ENCODE results near the gene KCTD21.

The KCTD21 gene

DNA sequence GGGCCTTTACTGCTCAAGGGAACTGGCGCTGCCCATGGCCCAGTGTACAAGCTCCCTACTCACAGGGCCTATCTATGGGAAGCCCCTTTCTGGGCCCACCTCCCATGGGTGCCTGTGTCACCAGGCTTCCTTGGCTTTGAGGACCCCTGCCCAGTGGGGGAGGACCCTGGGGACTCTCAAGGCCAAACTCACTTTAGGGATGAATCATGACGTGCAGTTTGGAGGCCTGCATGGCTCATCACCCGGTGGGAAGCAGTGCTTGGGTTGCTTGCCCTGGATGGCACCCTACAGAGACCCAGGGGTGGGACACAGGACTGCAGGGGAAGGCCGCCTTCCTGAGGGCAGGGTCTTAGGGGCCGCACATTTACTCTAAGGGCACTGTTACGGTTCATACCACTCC lies 16.5 kb downstream of the KCTD21 start:
- ATAC-seq = no peak

DNA sequence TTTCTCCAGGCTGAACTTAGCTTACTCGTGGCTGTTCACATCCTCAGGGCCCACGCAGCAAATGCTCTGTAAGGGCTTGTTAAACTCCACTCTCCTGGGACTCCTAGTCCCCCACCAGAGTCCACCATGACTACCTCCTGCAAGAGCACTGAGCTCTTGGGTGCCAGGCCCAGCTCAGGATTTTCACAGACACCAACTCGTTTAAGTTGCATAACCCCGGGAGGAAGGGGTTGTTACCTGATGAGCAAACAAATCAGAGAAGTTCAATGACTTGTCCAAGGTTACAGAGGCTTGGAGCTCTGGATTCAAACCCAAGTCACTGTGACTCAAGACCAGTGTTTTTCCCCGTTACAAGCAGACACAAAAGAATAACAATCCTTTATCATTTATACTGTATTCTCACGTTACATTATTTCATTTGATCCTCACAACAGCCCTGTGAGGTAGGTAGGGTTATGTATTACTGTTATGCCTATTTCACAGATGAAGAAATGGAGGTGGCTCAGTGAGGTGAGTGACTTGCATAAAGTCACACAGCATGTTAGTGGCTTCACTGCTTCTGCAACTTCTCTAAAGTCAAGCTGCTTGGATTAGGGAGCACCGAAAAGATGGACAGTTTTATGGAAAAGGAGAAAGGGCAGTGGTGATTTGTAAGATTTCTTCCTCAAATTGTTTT lies 17.4 kb downstream of the KCTD21 start:
- no peak for ATAC-seq

GRCh38 chr11:78170413-78170812 lies 18.0 kb downstream of the KCTD21 start:
- no peak for ATAC-seq

- ATAC-seq = no peak
Measured at GRCh38 chr11:78168539-78169477, 19.6 kb downstream of the KCTD21 start.

- no peak for ATAC-seq
Measured at GRCh38 chr11:78166855-78167469, 21.5 kb downstream of the KCTD21 start.

GRCh38 chr11:78164471-78164870 lies 24.0 kb downstream of the KCTD21 start:
- ATAC-seq = no peak

DNA sequence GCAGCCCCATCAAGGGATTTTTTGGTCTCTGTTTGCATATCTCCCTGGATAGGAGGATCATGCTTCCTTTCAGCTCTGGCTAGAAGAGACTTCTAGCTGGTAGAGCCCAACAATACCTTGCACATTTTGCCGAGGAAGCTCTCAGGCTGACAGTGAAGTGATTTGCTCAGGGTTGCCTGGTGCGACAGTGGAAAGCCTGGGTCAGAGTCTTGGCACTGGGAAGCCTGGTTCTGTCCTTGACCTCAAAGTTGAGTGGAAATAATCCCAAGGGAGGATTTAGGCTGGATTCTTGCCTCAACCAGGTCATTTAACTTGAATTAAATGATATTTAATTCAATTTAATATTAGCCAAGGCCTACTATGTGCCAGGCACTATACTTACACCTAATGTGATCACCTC lies 24.6 kb downstream of the KCTD21 start:
- no peak for ATAC-seq

DNA sequence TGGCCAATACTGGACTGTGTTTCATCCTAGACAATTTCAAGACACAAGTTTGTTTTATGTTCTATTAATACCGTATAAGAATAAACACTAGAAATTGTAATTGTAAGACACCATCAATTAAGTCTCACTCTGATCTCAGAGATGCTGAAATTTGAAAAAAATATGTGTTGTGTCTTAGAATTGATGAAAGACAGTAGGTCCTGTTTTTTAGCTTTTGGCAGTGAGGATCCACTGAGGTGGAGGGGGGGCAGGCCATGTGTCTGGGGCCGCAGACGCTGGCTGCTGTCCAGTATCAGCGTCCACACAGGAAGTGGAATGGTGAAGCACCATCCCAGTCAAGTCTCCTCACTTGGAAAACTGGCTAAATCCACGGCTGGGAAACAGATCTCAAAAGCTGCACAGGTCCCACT lies 26.5 kb downstream of the KCTD21 start:
- no peak for ATAC-seq

GRCh38 chr11:78161346-78161745 lies 27.1 kb downstream of the KCTD21 start:
- ATAC-seq = no peak

DNA sequence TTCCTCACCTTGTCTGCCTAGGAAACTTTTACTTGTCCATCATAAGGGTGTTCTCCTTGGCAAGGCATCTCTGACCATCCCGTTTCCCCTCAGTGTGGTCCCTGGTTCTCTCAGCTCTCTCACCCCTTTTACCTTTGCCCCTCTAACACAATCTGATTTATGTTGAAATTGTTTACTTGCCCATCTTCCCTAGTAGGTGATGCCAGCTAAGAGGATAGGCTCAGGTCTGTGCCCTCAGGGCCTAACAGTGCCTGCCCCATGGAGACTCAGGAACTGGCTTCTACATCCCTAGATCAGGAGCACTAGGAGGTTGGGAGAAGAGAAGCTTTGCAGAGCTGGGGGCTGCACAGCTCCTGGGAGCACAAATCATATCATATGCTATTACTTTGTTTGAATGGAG lies 27.9 kb downstream of the KCTD21 start:
- no peak for ATAC-seq

DNA sequence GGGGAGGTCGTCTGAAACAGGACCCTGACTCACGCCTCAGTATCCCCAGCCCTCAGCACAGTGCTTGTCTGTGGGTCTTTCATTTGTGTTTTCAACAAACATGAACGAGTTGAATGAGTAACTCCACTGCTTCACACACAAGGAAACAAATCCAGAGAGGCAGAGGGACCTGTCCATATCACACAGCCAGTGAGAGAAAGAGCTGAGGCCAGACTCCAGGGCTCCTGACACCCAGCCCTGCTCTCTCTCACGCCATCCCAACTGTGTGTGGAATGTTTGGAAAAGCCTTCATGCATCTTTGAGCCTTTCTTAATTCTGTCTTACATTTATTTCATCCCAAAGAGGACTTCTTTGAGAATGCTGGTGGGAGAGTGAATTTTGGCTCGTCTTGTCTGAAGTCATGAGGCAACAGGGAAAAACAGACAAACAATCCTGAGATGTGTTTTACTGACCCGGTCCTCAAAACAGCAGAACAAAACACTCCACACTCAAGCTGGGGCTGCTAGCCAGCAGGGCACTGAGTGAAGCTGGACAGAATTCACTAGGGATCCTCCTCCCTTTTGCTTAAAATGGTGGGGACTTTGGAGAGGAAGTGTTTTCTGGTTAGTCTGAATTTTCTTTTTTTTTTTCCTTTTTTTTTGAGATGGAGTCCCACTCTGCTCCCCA lies 29.3 kb downstream of the KCTD21 start:
- no peak for ATAC-seq

GRCh38 chr11:78156127-78156844 lies 32.1 kb downstream of the KCTD21 start:
- ATAC-seq = no peak

- no peak for ATAC-seq
Measured at GRCh38 chr11:78151804-78152203, 36.6 kb downstream of the KCTD21 start.

DNA sequence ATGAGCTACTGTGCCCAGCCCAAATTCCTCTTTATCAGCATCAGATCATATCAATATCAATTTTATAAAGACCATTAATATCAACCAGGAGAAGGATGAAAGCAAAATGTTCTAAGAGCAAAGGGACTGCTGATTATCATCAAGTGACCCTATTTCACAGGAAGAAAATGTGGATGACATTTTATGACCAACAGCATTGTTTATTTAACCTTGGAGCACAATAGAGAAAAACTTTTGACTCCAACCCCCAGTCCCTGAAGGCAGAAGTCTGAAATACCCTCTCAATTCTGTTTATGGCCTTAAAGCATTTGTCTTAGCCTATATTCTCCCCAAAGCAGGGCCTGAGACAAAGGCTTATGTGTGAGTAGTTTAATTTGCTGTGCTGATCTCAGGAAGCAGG lies 37.7 kb downstream of the KCTD21 start:
- no peak for ATAC-seq

DNA sequence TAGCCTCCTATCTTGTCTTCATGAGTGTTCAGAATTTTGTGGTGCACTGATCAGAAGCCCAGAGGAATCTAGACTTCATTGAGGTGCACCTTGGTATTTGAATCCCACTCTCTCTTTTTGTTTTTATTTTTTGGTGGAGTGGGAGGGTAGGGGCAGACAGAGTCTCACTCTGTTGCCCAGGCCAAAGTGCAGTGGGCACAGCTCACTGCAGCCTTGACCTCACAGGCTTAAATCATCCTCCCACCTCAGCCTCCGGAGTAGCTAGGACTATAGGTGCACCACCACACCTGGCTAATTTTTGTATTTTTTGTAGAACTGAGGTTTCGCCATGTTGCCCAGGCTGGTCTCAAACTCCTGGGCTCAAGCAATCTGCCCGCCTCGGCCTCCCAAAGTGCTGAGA lies 38.1 kb downstream of the KCTD21 start:
- ATAC-seq = no peak

DNA sequence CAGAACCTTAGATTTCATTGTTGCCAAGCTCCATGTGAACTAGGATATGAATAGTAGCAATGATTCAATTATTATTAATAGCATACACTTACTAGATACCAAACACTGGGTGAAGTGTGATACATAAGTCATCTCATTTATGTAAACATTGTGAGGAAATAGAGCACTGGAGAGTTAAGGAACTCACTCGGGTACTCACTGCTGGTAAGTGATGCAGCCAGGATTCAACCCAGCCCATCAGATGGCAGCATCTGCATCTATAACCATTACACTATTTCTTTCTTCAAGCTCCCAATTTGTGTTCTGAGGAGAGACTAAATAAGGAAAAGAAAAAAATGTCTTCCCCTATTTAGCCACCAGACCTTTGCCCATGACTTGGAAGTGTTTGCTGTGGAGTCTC lies 38.8 kb downstream of the KCTD21 start:
- ATAC-seq = no peak

DNA sequence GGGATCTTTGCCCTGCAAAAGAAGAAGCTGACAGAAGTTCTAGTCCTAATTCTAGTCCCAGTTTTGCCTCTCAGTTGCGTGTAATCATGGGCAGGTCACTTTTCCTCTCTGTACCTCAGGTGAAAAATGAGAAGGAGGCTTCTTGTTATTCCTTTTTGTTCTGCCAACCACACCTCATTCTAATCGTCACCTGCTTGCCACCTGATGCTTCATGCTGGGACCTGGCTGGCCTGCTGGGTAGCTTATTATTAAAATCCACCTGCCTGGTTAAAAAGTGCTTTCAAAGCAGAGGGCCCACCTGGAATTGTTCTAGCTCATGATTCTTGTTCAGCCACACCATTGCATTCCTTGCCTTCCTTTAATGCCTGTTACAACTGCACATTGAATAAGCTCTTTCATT lies 40.6 kb downstream of the KCTD21 start:
- no peak for ATAC-seq

DNA sequence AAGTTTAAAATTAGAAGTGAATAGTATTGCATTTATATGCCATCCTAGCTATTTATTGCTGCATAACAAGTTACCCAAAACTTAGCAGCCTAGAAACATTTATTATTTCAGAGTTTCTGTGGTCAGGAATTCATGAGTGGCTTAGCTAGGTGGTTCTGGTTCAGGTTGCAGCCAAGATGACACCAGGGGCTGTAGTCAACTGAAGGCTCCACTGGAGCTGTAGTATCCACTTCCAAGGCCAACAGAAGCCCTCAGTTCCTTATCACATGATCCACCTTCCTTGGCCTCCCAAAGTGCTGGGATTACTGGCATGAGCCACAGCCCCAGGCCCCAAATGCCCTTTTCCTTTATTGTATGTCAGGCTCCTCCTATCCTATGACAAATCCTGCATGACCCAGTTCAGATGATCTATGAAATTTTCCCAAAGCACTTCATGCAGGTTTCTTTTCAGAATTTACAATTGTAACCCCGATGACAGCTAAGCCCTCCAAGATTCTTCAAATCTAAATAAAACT lies 42.9 kb downstream of the KCTD21 start:
- ATAC-seq = no peak

GRCh38 chr11:78140392-78141077 lies 47.9 kb downstream of the KCTD21 start:
- ATAC-seq = no peak

DNA sequence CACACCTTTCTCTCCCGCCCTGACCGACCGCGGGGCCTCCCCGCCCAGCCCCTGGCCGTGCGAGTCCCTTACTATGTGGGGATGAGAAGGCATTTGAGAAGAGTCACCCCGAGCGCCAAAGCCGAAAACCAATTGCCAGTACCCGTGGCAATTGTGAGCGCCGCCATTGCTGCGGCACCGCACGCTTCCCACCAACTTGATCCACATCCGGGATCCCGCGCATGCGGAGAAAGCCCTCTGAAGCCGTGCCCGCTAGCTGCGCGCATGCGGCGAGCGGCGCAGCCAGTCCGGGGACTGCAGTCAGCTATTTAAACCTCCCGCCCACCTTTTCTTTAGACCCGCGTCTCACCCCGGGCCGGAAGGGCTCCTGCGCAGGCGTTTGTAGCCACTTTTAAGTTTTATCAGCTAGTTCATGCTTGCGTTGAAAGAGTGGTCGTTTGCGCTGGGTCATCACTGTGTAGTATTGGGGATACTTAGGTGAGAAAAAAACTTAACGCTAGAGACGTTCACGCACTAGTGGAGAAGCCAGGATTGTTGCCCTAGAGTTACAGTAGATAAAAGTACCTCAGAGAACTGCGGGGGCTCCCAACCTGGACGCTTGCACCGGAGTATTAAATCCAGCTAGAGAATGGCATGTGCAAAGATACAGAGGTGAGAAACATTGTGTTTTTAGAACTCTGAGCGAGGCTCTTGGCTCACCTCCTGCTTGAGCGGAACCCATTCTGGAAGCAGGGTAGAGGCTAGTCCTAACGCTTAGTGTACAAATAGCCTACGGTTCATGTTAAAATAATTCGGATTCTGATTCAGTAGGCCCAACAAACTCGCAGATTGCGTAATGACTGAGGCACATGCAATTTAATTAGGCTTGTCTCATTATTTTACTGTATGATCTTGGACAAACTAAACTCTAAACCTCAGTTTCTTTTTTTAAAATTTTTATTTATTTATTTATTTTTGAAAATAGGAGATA lies 48.7 kb downstream of the KCTD21 start, which contains the start of gene ALG8:
Gene ALG8, minus strand, starts transcription at position 205 of the 970 bp plus-strand sequence. Its CDS starts 38 bp downstream, at position 167.
- ATAC-seq = peak; percentile 94

All from activated CD4-positive, CD25-positive, alpha-beta regulatory T cell treated with anti-CD3 and anti-CD28 coated beads, Interleukin-2, amount 50 U/mL, for 24 hours (primary cell).